HEK293 (cell line): ENCODE results near the gene SPOCK1.
A peak's percentile ranks its signal among the peaks of the same experiment; 100 is the strongest.

Experiments used
- CTCF ChIA-PET: fragments of 350-600 bp; formaldehyde crosslinking; extraction: SDS; loops from one replicate; lab custom pipeline; 2021; ENCODE audit warnings: antibody characterized with exemption; lab: Yijun Ruan, JAX
- POLR2A ChIA-PET: fragments of 300-600 bp; formaldehyde crosslinking; extraction: SDS; loops from one replicate; lab custom pipeline; 2020; ENCODE audit warnings: antibody characterized with exemption, inconsistent platforms; lab: Yijun Ruan, JAX
- H3K27ac ChIP-seq: fragments of 200-500 bp; sonication (Bioruptor generic); 2 replicates; pipeline ENCODE4 v1.5.1; 2014; ENCODE audit warnings: low read depth, low read length, control low read depth, inconsistent platforms; ENCODE audit errors: extremely low read depth
- H3K36me3 ChIP-seq, 2 experiments: fragments of 200-500 bp in 1 of 2; sonication (Bioruptor generic) in 1 of 2; 1 replicate in 1 of 2; 2 replicates in 1 of 2; pipeline ENCODE4 v1.5.1; 2014 to 2017; ENCODE audit warnings: inconsistent platforms in 2 of 2, low read length in 2 of 2; ENCODE audit not compliant: control insufficient read depth in 2 of 2, insufficient read depth in 1 of 2
- H3K4me1 ChIP-seq: fragments of 200-500 bp; sonication (Bioruptor generic); 2 replicates; pipeline ENCODE4 v1.5.1; 2014; ENCODE audit warnings: mild to moderate bottlenecking, low read length, inconsistent platforms; ENCODE audit not compliant: control insufficient read depth, insufficient read depth
- H3K4me3 ChIP-seq: 2 replicates; pipeline ENCODE4 v1.5.1; 2011; ENCODE audit warnings: low read depth, mild to moderate bottlenecking, control low read depth, low read length, moderate library complexity
- H3K9me3 ChIP-seq: fragments of 200-500 bp; sonication (Bioruptor generic); 2 replicates; pipeline ENCODE4 v1.5.1; 2014; ENCODE audit warnings: low read depth, low read length, inconsistent platforms; ENCODE audit not compliant: control insufficient read depth, insufficient read depth
- KLF16 ChIP-seq: fragments of 450-650 bp; formaldehyde crosslinking; IDR thresholded peaks from 2 replicates; pipeline ENCODE4 v1.5.1; 2017; ENCODE audit warnings: missing biosample characterization, missing genetic modification characterization
- KLF9 ChIP-seq: fragments of 450-650 bp; formaldehyde crosslinking; IDR thresholded peaks from 2 replicates; pipeline ENCODE4 v1.5.1; 2016; ENCODE audit warnings: missing biosample characterization, missing genetic modification characterization, low read depth
- SP2 ChIP-seq: fragments of 450-650 bp; formaldehyde crosslinking; IDR thresholded peaks from 2 replicates; pipeline ENCODE4 v1.5.1; 2016; ENCODE audit warnings: missing biosample characterization, missing genetic modification characterization
- SP3 ChIP-seq: fragments of 450-650 bp; formaldehyde crosslinking; IDR thresholded peaks from 2 replicates; pipeline ENCODE4 v1.5.1; 2016; ENCODE audit warnings: missing biosample characterization, missing genetic modification characterization
- SP7 ChIP-seq: fragments of 450-650 bp; formaldehyde crosslinking; IDR thresholded peaks from 2 replicates; pipeline ENCODE4 v1.5.1; 2016; ENCODE audit warnings: missing biosample characterization, missing genetic modification characterization
- YY2 ChIP-seq: fragments of 450-650 bp; formaldehyde crosslinking; IDR thresholded peaks from 2 replicates; pipeline ENCODE4 v1.5.1; 2016; ENCODE audit warnings: missing biosample characterization, missing genetic modification characterization
- ZBTB1 ChIP-seq: fragments of 450-650 bp; formaldehyde crosslinking; IDR thresholded peaks from 2 replicates; pipeline ENCODE4 v1.5.1; 2016; ENCODE audit warnings: missing biosample characterization, missing genetic modification characterization
- ZBTB7A ChIP-seq: fragments of 450-650 bp; formaldehyde crosslinking; IDR thresholded peaks from 2 replicates; pipeline ENCODE4 v1.5.1; 2016; ENCODE audit warnings: low read depth, missing biosample characterization, missing genetic modification characterization
- ZNF146 ChIP-seq: fragments of 450-650 bp; formaldehyde crosslinking; IDR thresholded peaks from 2 replicates; pipeline ENCODE4 v1.5.1; 2016; ENCODE audit warnings: missing biosample characterization, missing genetic modification characterization
- ZNF366 ChIP-seq: fragments of 450-650 bp; formaldehyde crosslinking; conservative IDR thresholded peaks from 2 replicates; pipeline ENCODE4 v1.5.1; 2016; ENCODE audit warnings: missing biosample characterization, missing genetic modification characterization
- ZNF404 ChIP-seq: fragments of 450-650 bp; formaldehyde crosslinking; IDR thresholded peaks from 2 replicates; pipeline ENCODE4 v1.5.1; 2017; ENCODE audit warnings: missing biosample characterization, missing genetic modification characterization
- ZNF426 ChIP-seq: fragments of 450-650 bp; formaldehyde crosslinking; IDR thresholded peaks from 2 replicates; pipeline ENCODE4 v1.5.1; 2017; ENCODE audit warnings: missing biosample characterization, missing genetic modification characterization, mild to moderate bottlenecking, inconsistent platforms, moderate library complexity
- ZNF530 ChIP-seq: fragments of 450-650 bp; formaldehyde crosslinking; IDR thresholded peaks from 2 replicates; pipeline ENCODE4 v1.5.1; 2016; ENCODE audit warnings: low read depth, missing biosample characterization, missing genetic modification characterization
- ZNF555 ChIP-seq: fragments of 450-650 bp; formaldehyde crosslinking; conservative IDR thresholded peaks from 2 replicates; pipeline ENCODE4 v1.5.1; 2017; ENCODE audit warnings: missing biosample characterization, mild to moderate bottlenecking, missing genetic modification characterization, inconsistent platforms
- ZNF76 ChIP-seq: fragments of 450-650 bp; formaldehyde crosslinking; IDR thresholded peaks from 2 replicates; pipeline ENCODE4; 2016; ENCODE audit warnings: low read depth, missing biosample characterization, missing genetic modification characterization, borderline replicate concordance
- ZNF791 ChIP-seq: fragments of 450-650 bp; formaldehyde crosslinking; IDR thresholded peaks from 2 replicates; pipeline ENCODE4 v1.5.1; 2016; ENCODE audit warnings: missing biosample characterization, missing genetic modification characterization
- ZXDB ChIP-seq: fragments of 450-650 bp; formaldehyde crosslinking; IDR thresholded peaks from 2 replicates; pipeline ENCODE4 v1.5.1; 2016; ENCODE audit warnings: missing biosample characterization, missing genetic modification characterization
- TF ChIP-seq, protein P1 (sequence below): fragments of 450-650 bp; formaldehyde crosslinking; IDR thresholded peaks from 2 replicates; pipeline ENCODE4 v1.5.1; 2016; ENCODE audit warnings: missing biosample characterization, missing genetic modification characterization
- TF ChIP-seq, protein P2 (sequence below): fragments of 450-650 bp; formaldehyde crosslinking; IDR thresholded peaks from 2 replicates; pipeline ENCODE4 v1.5.1; 2017; ENCODE audit warnings: missing biosample characterization, missing genetic modification characterization
- TF ChIP-seq, protein P3 (sequence below): fragments of 450-650 bp; formaldehyde crosslinking; IDR thresholded peaks from 2 replicates; pipeline ENCODE4 v1.5.1; 2017; ENCODE audit warnings: missing biosample characterization, missing genetic modification characterization
- TF ChIP-seq, protein P4 (sequence below): fragments of 450-650 bp; formaldehyde crosslinking; IDR thresholded peaks from 2 replicates; pipeline ENCODE4 v1.5.1; 2016; ENCODE audit warnings: missing biosample characterization, missing genetic modification characterization
- TF ChIP-seq, protein P5 (sequence below): fragments of 450-650 bp; formaldehyde crosslinking; IDR thresholded peaks from 2 replicates; pipeline ENCODE4; 2016; ENCODE audit warnings: missing biosample characterization, missing genetic modification characterization
- TF ChIP-seq, protein P6 (sequence below): fragments of 450-650 bp; formaldehyde crosslinking; IDR thresholded peaks from 2 replicates; pipeline ENCODE4 v1.5.1; 2016; ENCODE audit warnings: missing biosample characterization, missing genetic modification characterization
- TF ChIP-seq, protein P7 (sequence below): fragments of 450-650 bp; formaldehyde crosslinking; optimal IDR thresholded peaks from 2 replicates; pipeline ENCODE3; 2016; ENCODE audit warnings: missing biosample characterization, mild to moderate bottlenecking, missing genetic modification characterization

The SPOCK1 gene

DNA sequence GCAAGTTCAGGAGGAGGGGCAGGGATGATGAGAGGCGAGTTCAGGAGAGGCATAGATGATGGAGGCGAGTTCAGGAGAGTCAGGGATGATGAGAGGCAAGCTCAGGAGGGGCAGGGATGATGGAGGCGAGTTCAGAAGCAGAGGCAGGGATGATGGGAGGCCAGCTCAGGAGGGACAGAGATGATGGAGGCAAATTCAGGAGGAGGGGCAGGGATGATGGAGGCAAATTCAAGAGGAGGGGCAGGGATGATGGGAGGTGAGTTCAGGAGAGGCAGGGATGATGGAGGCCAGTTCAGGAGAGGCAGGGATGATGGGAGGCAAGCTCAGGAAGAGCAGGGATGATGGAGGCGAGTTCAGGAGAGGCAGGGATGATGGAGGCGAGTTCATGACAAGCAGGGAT is 17.8 kb upstream of the SPOCK1 start:
- ChIA-PET CTCF (interaction anchor here (0.8 kb wide), 1 partner anchor 18 kb away, joined by 3 read pairs; the partner anchor contains the start of gene SPOCK1), POLR2A (no interaction called here)
- TF ChIP-seq, protein P1, sequence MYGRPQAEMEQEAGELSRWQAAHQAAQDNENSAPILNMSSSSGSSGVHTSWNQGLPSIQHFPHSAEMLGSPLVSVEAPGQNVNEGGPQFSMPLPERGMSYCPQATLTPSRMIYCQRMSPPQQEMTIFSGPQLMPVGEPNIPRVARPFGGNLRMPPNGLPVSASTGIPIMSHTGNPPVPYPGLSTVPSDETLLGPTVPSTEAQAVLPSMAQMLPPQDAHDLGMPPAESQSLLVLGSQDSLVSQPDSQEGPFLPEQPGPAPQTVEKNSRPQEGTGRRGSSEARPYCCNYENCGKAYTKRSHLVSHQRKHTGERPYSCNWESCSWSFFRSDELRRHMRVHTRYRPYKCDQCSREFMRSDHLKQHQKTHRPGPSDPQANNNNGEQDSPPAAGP (tag by site-specific recombination), result peak; percentile 68
- TF ChIP-seq ZBTB7A (no peak), ZNF426 (tag by site-specific recombination) (no peak), YY2 (tag by site-specific recombination) (peak; percentile 43; the same call in 1 of the 2 replicates), ZNF791 (tag by site-specific recombination) (0 out of 2 replicates have a peak, but pooled peaks have one; percentile 5)
- TF ChIP-seq, protein P2, sequence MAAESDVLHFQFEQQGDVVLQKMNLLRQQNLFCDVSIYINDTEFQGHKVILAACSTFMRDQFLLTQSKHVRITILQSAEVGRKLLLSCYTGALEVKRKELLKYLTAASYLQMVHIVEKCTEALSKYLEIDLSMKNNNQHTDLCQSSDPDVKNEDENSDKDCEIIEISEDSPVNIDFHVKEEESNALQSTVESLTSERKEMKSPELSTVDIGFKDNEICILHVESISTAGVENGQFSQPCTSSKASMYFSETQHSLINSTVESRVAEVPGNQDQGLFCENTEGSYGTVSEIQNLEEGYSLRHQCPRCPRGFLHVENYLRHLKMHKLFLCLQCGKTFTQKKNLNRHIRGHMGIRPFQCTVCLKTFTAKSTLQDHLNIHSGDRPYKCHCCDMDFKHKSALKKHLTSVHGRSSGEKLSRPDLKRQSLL (tag by site-specific recombination), result peak; percentile 96
- no peaks in the 10 kb centered on the region for H3K4me1 ChIP-seq
- no peak overlapping the region for H3K4me3 ChIP-seq
- no peak overlapping the region for H3K27ac ChIP-seq
- H3K9me3 ChIP-seq, result no peaks in the 10 kb centered on the region
- H3K36me3 ChIP-seq, result no peaks in the 10 kb centered on the region

DNA sequence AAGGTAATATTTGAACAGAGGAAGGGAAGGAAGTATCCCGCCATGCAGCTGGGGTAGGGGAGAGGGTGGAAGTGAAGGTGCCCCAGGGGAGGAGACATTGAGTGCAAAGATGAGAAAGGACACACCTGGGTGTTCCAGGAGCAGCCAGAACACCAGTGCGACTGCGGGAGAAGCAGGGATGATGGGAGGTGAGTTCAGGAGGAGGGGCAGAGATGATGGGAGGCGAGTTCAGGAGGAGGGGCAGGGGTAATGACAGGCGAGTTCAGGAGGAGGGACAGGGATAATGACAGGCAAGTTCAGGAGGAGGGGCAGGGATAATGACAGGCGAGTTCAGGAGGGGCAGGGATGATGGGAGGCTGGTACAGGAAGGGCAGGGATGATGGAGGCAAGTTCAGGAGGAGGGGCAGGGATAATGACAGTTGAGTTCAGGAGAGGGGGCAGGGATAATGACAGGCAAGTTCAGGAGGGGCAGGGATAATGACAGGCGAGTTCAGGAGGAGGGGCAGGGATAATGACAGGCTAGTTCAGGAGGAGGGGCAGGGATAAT is 17.2 kb upstream of the SPOCK1 start:
- POLR2A ChIA-PET, result no interaction called here
- no peaks in the 10 kb centered on the region for H3K36me3 ChIP-seq
- CTCF ChIA-PET, result interaction anchor here (0.8 kb wide), 1 partner anchor 17 kb away, joined by 3 read pairs; the partner anchor contains the start of gene SPOCK1
- no peaks in the 10 kb centered on the region for H3K9me3 ChIP-seq
- H3K4me3 ChIP-seq, result no peak overlapping the region
- H3K27ac ChIP-seq, result no peak overlapping the region
- H3K4me1 ChIP-seq, result no peaks in the 10 kb centered on the region
- TF ChIP-seq ZBTB1 (tag by site-specific recombination) (no peak), ZNF146 (tag by site-specific recombination) (no peak), ZNF530 (tag by site-specific recombination) (no peak), ZXDB (no peak), ZNF76 (no peak), SP3 (tag by site-specific recombination) (peak; percentile 56), ZNF366 (tag by site-specific recombination) (no peak), KLF16 (no peak), SP7 (peak; percentile 100), ZNF555 (tag by site-specific recombination) (no peak), KLF9 (no peak), ZNF404 (tag by site-specific recombination) (no peak), ZBTB7A (no peak), SP2 (peak; percentile 24; the same call in 1 of the 2 replicates)
- TF ChIP-seq, protein P1 (tag by site-specific recombination), result peak; percentile 86
- TF ChIP-seq, protein P3, sequence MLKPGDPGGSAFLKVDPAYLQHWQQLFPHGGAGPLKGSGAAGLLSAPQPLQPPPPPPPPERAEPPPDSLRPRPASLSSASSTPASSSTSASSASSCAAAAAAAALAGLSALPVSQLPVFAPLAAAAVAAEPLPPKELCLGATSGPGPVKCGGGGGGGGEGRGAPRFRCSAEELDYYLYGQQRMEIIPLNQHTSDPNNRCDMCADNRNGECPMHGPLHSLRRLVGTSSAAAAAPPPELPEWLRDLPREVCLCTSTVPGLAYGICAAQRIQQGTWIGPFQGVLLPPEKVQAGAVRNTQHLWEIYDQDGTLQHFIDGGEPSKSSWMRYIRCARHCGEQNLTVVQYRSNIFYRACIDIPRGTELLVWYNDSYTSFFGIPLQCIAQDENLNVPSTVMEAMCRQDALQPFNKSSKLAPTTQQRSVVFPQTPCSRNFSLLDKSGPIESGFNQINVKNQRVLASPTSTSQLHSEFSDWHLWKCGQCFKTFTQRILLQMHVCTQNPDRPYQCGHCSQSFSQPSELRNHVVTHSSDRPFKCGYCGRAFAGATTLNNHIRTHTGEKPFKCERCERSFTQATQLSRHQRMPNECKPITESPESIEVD (tag by site-specific recombination), result no peak
- TF ChIP-seq, protein P4, sequence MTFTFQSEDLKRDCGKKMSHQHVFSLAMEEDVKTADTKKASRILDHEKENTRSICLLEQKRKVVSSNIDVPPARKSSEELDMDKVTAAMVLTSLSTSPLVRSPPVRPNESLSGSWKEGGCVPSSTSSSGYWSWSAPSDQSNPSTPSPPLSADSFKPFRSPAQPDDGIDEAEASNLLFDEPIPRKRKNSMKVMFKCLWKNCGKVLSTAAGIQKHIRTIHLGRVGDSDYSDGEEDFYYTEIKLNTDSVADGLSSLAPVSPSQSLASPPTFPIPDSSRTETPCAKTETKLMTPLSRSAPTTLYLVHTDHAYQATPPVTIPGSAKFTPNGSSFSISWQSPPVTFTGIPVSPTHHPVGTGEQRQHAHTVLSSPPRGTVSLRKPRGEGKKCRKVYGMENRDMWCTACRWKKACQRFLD, result no peak
- TF ChIP-seq, protein P5, sequence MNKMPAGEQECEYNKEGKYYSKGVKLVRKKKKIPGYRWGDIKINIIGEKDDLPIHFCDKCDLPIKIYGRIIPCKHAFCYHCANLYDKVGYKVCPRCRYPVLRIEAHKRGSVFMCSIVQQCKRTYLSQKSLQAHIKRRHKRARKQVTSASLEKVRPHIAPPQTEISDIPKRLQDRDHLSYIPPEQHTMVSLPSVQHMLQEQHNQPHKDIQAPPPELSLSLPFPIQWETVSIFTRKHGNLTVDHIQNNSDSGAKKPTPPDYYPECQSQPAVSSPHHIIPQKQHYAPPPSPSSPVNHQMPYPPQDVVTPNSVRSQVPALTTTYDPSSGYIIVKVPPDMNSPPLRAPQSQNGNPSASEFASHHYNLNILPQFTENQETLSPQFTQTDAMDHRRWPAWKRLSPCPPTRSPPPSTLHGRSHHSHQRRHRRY, result no peak
- TF ChIP-seq, protein P6, sequence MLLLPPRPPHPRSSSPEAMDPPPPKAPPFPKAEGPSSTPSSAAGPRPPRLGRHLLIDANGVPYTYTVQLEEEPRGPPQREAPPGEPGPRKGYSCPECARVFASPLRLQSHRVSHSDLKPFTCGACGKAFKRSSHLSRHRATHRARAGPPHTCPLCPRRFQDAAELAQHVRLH (tag by site-specific recombination), result no peak
- TF ChIP-seq, protein P7, sequence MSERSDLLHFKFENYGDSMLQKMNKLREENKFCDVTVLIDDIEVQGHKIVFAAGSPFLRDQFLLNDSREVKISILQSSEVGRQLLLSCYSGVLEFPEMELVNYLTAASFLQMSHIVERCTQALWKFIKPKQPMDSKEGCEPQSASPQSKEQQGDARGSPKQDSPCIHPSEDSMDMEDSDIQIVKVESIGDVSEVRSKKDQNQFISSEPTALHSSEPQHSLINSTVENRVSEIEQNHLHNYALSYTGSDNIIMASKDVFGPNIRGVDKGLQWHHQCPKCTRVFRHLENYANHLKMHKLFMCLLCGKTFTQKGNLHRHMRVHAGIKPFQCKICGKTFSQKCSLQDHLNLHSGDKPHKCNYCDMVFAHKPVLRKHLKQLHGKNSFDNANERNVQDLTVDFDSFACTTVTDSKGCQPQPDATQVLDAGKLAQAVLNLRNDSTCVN (tag by site-specific recombination), result no peak
